Measurements from ENCODE around the gene RALA. TPM values are rescaled to one million over a fixed set of nuclear protein-coding genes. Genes with fewer than 3 reads are reported as not detected.
A peak's percentile ranks its signal among the peaks of the same experiment; 100 is the strongest.

RALA gene
- total RNA-seq, 4 donors from 2014 or later = 14.0 to 26.8 (median 17.9) TPM

GRCh38 chr7:39709029-39709428 is 85.7 kb downstream of the RALA start:
- TF ChIP-seq CTCF (IDR thresholded peaks at IDR 0.05) = no peak
- ATAC-seq (ENCODE audit: low FRiP score) = no peak
- no peak for DNase-seq (ENCODE audit: low spot score)

DNA sequence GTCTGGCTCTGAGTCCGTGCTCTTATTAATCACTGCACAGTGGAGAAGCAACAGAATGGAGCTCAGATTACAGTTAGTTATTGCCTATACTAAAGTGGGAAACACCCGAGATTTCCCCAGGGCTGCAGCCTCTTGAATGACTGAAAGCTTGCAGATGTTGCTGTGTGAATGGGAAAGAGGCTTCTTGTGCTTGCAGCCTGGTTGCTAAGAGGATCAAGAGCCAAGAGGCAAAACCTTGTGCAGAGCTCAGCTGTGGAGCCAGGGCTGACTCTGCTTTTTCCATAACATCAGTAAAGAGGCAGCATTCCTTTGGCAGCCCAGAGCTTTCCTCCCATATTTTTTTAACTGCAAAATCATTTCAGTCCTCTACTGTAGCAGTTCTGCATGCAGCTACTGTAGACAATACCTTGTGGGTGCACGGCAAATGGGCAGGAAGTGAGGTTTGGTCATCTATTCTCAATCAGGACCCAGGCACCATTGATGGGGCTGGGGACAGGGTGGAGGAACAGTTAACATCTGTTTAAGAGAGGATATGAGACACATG is 86.5 kb downstream of the RALA start:
- peak; percentile 71 for ATAC-seq (ENCODE audit: low FRiP score)
- TF ChIP-seq CTCF (IDR thresholded peaks at IDR 0.05) = no peak

DNA sequence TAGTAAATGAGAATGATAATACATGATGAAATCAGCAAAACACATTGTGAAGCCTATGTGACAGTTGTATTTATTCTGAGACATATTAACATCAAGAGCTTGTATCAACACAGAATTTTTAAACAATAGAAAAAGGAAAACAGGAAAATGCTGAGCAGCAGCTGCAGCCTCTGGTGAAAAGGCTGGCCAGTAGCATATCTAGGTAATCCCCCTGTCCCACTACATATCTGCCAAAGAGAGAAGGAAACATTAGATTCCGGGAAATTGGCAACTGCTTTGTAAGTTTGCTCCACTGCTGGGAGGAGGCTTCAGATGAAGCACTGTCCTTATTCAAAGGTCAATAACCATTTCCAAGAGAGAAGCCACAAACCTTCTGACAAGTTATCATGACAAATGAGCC is 89.4 kb downstream of the RALA start:
- ATAC-seq (ENCODE audit: low FRiP score) (no peak), DNase-seq (ENCODE audit: low spot score) (no peak)
- no peak for TF ChIP-seq CTCF (IDR thresholded peaks at IDR 0.05)

More for the DNA sequence above, 86.5 kb downstream of the RALA start:
- no peak for DNase-seq (ENCODE audit: low spot score)

DNA sequence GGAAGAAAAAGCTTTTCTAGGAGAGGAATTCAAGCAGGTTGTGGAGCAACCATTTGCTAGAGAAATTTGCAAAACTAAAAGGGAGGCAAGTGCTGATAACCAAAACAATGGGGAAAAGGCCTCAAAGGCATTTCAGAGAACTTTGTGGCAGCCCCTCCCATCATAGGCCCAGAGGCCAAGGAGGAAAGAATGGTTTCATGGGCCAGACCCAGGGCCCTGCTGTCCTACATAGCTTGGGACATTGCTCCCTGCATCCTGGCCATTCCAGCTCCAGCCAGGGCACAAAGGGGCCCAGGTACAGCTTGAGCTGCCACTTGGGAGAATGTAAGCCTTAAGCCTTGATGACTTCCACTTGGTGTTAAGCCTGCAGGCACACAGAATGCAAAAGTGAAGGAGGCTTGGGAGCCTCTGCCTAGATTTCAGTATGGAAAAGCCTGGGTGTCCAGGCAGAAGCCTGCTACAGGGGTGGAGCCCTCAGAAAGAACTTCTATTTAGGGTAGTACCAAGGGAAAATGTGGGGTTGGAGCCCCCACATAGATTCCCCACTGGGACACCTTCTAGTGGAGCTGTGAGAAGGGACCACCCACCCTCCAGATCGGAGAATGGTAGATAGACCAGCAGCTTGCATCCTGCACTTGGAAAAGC is 91.2 kb downstream of the RALA start:
- no peak for ATAC-seq (ENCODE audit: low FRiP score)
- TF ChIP-seq CTCF (IDR thresholded peaks at IDR 0.05) = no peak

DNA sequence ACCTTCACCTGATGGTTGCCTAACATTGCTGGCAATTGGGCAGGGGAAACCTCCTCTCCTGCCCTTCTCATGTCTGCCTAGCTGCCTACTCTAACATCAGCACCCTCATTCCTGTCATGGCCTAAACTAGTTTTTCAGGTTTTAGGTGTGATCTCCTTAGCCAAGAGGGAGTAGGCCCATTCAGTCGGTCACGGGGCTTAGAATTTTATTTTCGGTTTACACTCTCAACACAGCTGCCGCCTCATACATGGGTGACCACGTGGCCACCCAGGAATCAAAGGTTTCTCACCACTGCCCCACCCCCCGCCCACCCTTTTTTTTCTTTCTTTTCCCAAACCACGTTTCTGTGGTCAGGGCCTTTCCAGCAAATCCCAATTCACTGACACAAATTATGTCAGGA is 97.2 kb downstream of the RALA start:
- ATAC-seq (ENCODE audit: low FRiP score) = no peak
- DNase-seq (ENCODE audit: low spot score) = no peak
- TF ChIP-seq CTCF (IDR thresholded peaks at IDR 0.05) = no peak

More for the DNA sequence above, 91.2 kb downstream of the RALA start:
- DNase-seq (ENCODE audit: low spot score) = no peak

DNA sequence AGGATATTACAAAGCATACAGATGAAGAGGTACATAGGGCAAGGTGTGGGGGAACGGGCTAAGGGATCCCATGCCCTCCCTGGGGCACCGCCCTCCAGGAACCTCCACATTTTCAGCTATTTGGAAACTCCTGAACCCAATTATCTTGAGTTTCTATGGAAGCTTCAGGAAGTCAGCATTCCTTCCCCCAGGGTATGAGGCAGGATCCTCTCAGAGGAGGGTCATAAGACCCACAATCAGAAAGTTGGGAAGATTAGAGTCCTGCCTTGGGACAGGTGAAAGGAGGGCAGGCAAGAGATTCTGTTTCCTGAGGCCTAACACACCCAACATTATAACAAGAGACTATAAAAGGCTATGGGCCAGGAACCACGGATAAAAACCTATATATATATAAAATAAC is 98.0 kb downstream of the RALA start:
- ATAC-seq (ENCODE audit: low FRiP score) = no peak
- TF ChIP-seq CTCF (IDR thresholded peaks at IDR 0.05) = no peak
- DNase-seq (ENCODE audit: low spot score) = no peak

GRCh38 chr7:39721919-39722597 is 98.7 kb downstream of the RALA start:
- no peak for TF ChIP-seq CTCF (IDR thresholded peaks at IDR 0.05)
- no peak for ATAC-seq (ENCODE audit: low FRiP score)
- DNase-seq (ENCODE audit: low spot score) = no peak
